Skeletal muscle cell (primary cell): ENCODE data around the gene WSB1.
"Not testable (repeated sequence)": the region's sequence is repeated elsewhere in the genome, so short reads cannot be mapped to it uniquely, and the experiment has no call there.

Experiments
- DNase-seq: peaks from one replicate; pipeline ENCODE4 v3.0.0-alpha.2; 2010; ENCODE audit warnings: low read depth
- H3K4me3 ChIP-seq: 2 replicates; pipeline ENCODE4 v1.5.1; 2011; ENCODE audit warnings: low read depth, mild to moderate bottlenecking, control low read depth, low read length, moderate library complexity

WSB1 gene

DNA sequence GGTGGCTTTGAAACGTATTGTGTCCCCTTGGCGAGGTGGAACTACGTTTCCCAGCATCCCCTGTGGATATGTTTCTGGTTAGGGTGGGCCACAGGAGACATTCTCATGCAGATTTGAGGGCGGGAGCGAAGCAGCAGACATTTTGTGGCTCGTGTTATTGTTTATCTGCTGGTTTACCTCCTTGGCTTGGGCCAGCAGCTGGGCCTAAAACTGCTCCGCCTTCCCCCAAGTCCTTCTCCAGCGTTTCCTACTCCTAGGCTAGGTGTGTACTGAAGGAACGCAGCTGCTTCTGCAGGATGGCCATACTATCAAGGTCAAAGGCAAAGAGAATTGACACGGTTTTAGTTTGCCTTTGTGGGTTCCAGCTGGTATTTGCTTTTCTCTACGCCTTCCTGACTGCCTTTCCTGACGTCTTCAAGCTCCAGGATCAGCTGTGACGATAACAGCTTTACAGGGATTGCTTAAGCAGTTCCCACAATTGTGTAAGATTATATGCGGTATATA is 17.2 kb upstream of the WSB1 start:
- no peak overlapping the region for H3K4me3 ChIP-seq
- no peak for DNase-seq

- not testable (repeated sequence) for DNase-seq, H3K4me3 ChIP-seq
Observed at GRCh38 chr17:27279132-27279531, 14.8 kb upstream of the WSB1 start.

DNA sequence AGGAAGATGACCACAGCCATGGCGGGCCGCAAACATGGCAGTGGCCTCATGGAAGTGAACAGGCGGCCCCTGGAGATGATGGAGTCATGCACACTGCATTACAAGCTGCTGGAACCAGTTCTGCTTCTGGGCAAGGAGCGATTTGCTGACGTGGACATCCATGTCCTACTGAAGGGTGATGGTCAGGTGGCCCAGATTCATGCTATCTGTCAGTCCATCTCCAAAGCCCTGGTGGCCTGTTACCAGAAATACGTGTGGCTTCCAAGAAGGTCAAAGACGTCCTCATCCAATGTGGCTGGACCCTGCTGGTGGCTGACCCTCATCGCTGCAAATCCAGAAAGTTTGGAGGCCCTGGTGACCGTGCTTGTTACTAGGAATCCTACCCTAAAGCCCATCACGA is 13.4 kb upstream of the WSB1 start:
- H3K4me3 ChIP-seq: no peak overlapping the region
- no peak for DNase-seq

DNA sequence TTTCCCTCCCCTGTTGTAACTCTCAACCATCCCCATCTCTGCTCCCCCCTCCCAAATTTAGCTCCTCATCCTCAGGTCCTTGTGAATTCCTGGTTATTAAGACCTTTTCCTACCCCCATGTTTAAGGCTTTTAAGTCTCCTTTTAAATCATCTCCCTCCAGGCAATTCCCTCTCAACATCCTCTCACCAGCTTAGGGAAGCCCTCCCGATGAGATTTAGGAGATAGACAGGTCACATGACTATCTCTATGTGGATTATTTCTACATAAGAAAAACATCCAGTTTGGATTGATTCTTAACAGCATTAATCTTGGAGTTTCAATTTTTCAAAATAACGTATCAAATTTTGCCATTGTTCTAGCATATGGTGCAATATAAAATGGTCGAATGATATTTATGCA is 12.5 kb upstream of the WSB1 start:
- DNase-seq: no peak
- H3K4me3 ChIP-seq: no peak overlapping the region

DNA sequence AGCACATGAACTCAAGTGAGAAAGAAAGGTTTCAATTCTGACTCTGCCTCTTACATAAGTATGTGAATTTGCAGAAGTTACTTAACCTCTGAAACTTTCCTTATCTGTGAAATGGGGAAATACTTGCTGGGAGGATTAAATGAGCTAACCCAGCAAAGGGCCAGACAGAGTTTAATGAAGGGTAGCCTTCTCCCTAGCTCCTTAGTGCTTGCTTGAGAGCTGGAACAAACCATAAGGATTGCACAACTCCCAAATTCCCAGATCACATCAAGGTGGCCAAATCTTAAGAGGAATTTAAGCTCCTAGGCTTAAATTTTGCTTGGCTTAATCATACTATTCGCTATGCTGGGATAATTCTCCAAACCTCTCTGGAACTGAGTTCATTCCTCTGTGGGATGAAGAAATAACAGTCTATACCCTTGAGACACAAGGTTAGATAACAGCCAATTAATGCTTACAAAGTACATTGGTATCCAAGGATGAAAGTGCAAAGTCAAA is 11.8 kb upstream of the WSB1 start:
- no peak overlapping the region for H3K4me3 ChIP-seq
- DNase-seq: peak; percentile 54

DNA sequence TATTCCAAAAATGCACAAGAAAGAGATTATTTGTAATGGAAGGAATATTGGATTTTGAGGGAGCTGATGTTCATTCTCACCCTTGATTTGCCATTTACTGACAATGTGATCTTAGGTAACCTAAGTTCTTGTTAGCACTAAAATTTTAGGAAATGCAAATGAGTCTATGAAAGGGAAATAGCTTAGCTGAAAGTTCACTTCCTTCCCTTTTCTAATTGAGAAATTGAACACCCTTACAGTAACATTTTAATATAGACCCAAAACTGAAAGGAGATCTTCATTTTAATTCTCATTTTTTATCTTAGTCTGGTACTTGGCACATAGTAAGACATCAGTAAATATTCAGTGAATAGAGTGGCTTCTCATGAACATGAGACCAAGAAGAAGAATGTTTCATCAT is 10.9 kb upstream of the WSB1 start:
- DNase-seq: no peak
- H3K4me3 ChIP-seq: no peak overlapping the region

DNA sequence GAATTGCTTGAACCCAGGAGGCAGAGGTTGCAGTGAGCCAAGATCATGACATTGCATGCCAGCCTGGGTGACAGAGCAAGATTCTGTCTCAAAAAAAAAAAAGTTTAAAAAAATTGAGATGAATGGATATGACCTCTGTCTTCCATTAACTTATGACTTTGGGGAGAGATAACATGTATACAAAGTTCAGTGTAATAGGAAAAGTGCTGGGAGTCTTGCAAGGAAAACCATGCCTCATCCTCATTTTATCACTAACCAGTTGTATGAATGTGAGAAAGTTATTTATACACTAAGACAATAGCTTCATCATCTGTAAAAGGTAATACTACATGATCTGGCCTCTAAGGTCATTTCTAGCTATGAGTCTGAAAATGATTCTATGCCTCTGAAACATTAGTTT is 10.2 kb upstream of the WSB1 start:
- DNase-seq: no peak

GRCh38 chr17:27284811-27285415 is 9.0 kb upstream of the WSB1 start:
- no peak for DNase-seq
- no peak overlapping the region for H3K4me3 ChIP-seq

More for the DNA sequence above, 10.2 kb upstream of the WSB1 start:
- no peak overlapping the region for H3K4me3 ChIP-seq

DNA sequence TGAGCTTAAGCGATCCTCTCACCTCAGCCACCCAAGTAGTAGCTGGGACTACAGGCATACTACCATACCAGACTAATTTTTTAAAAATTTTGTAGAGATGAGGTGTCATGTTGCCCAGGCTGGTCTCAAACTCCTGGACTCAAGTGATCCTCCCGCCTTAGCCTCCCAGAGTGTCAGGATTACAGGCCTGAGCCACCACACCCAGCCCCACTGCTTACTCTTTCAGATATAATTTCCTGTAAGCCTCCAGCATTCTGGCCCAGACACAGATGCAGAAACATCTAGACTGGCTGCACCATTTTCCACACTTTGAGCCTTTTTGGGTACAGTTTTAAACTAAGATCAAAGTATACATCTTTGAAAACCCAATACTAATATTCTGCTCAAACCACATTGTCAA is 8.4 kb upstream of the WSB1 start:
- DNase-seq: no peak
- no peak overlapping the region for H3K4me3 ChIP-seq

DNA sequence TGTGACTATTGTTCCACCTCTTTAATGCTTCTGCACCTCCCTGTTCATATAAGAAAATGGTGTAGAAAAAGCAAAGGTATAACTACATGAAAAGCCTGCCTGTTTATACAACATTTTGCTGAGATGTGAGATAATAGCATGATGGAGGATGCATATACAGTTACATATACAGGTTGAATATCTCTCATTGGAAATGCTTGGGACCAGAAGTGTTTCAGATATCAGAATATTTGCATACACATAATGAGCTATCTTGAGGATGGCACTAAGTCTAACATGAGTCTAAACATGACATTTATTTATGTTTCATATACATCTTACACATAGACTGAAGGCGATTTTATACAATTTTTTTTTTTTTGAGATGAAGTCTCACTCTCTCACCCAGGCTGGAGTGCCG is 5.7 kb upstream of the WSB1 start:
- DNase-seq: no peak
- H3K4me3 ChIP-seq: no peak overlapping the region

DNA sequence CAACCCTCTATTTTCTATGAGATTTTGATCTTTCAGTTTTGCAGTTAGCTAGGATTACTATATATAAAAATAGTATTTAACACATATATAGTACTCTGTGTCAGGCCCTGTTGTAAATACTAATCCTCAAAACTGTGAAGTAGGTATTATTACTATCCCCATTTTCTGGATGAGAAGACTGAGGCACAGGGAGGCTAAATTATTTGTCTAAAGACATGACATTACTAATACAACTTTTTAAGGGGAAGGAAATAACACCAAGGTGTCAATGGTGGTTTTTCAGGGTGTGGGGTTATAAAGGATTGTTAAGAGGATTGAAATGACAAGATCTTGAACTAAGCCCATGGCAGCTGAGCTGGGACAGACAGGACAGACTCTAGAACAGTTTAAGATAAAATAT is 4.1 kb upstream of the WSB1 start:
- no peak for DNase-seq
- H3K4me3 ChIP-seq: no peak overlapping the region

- no peak for DNase-seq
- no peak overlapping the region for H3K4me3 ChIP-seq
Observed at GRCh38 chr17:27290916-27291598, 2.9 kb upstream of the WSB1 start.

DNA sequence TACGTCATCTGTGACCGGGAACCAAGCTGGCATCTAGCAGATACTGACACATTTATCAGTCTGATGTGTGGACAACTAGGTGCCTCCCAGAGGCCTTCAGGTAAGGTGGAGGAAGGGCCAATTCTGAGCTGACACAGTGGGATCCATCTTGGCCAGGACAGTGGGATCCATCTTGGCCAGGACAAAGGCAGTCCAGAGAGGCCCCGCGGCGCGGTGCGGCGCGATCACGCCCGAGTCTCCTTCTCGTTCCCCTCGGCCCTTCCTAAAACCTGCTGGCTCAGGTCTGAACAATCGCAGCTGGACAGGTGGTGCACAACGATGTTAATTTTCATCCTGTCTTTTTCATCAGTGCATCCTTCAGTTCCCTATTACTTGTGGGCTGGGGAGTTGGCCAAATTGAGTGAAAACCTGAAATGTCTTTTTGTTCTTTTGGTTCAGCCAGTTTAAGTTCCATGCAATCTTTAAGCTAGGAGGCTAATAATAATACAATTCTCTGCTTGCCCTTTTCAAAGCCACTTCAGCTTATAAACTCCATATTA is 486 bp upstream of the WSB1 start:
- no peak for DNase-seq

GRCh38 chr17:27294689-27295630 is 1.0 kb downstream of the WSB1 start:
- H3K4me3 ChIP-seq: peak overlapping the region; percentile 98
- DNase-seq: peak; percentile 37

More for the DNA sequence above, 486 bp upstream of the WSB1 start:
- peak overlapping the region; percentile 98 for H3K4me3 ChIP-seq

DNA sequence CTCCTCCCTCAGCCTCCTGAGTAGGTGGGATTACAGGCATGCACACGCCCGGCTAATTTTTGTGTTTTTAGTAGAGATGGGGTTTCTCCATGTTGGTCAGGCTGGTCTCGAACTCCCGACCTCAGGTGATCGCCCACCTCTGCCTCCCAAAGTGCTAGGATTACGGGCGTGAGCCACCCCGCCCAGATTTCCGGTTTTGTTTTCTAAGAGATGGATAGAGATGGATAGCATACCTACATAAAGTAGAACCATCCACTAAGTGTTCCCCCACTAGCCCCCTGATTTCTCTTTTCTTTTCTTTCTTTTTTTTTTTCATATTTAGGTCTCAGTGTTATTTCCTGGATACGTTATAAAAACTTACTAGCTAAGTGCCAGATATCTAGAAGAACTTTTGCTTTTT is 2.0 kb downstream of the WSB1 start:
- peak overlapping the region; percentile 98 for H3K4me3 ChIP-seq
- no peak for DNase-seq

GRCh38 chr17:27296428-27296979 is 2.6 kb downstream of the WSB1 start:
- peak overlapping the region; percentile 98 for H3K4me3 ChIP-seq
- no peak for DNase-seq

- no peak overlapping the region for H3K4me3 ChIP-seq
Observed at GRCh38 chr17:27299384-27300049, 5.6 kb downstream of the WSB1 start.

DNA sequence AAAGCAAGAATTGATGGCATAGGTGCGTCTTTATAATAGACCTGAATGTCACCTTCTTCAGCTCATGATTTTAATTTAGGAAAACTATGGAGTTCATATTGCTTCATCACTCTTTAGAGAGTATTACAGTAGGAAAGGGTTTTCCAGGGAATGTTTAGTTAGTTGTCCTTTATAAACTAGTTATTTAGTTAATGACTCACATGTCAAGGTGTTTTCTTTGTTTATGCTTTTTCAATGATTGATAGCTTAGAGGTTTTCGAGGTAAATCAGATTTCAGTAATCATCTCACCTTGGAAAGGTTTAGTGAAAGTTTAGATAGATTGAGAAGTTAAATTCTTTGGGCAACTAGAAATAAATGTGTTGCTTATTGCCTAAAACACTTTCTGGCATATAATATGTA is 9.8 kb downstream of the WSB1 start:
- no peak for DNase-seq
- H3K4me3 ChIP-seq: no peak overlapping the region

More at GRCh38 chr17:27299384-27300049, 5.6 kb downstream of the WSB1 start:
- no peak for DNase-seq

GRCh38 chr17:27306276-27306835 is 12.4 kb downstream of the WSB1 start:
- H3K4me3 ChIP-seq: no peak overlapping the region
- DNase-seq: no peak
